Tibial artery (tissue), 4 donors: ENCODE measurements around the gene DNMT3A.

ENCODE experiments used
- DNase-seq, 2 donors: peaks; one replicate each; pipeline ENCODE4 v3.0.0-alpha.2; 2019
- H3K27ac ChIP-seq, 2 donors: fragments of 200-600 bp; sonication (generic) in 1 of 2; 1 replicate in 1 of 2; 2 replicates in 1 of 2; pipeline ENCODE4 v1.5.1; 2018 to 2019; ENCODE audit warnings: mild to moderate bottlenecking in 1 of 2
- H3K27me3 ChIP-seq, 2 donors: fragments of 200-600 bp; sonication (generic) in 1 of 2; one replicate each; pipeline versions ENCODE4 v1.5.1 to v1.6.0; 2016 to 2019
- H3K36me3 ChIP-seq, 3 donors: fragments of 200-600 bp; sonication (generic) in 2 of 3; one replicate each; pipeline ENCODE4 v1.5.1; 2016 to 2019; ENCODE audit warnings: mild to moderate bottlenecking in 2 of 3
- H3K4me1 ChIP-seq, 4 donors: fragments of 200-600 bp; sonication (generic) in 2 of 4; 1 replicate in 3 of 4; 2 replicates in 1 of 4; pipeline ENCODE4 v1.5.1; 2016 to 2019
- H3K4me3 ChIP-seq, 2 donors: fragments of 200-600 bp; sonication (generic) in 1 of 2; 1 replicate in 1 of 2; 2 replicates in 1 of 2; pipeline ENCODE4 v1.5.1; 2018 to 2019; ENCODE audit warnings: mild to moderate bottlenecking in 2 of 2
- H3K9me3 ChIP-seq, 3 donors: fragments of 200-600 bp; sonication (generic) in 1 of 3; one replicate each; pipeline ENCODE4 v1.5.1; 2016 to 2019
- CTCF ChIP-seq, 2 experiments: fragments of 200-600 bp in 1 of 2; fragments of 450-650 bp in 1 of 2; IDR thresholded peaks; one replicate each; pipeline ENCODE4 v1.5.1; 2017 to 2019; ENCODE audit warnings: antibody characterized with exemption in 2 of 2, mild to moderate bottlenecking in 1 of 2, moderate library complexity in 1 of 2
- intact Hi-C: fragments of 100-400 bp; cut with DNase I; formaldehyde crosslinking; loops from one replicate; pipeline ENCODE4 v1.15.0; 2023; ENCODE audit warnings: low total_unique reads

DNMT3A gene

GRCh38 chr2:25338401-25338800 is 3.3 kb downstream of the DNMT3A start:
- intact Hi-C loops, result no loop called here
- Histone ChIP-seq H3K36me3 (no peaks in the 10 kb centered on the region), H3K4me3 (no peak overlapping the region), H3K27ac (peak overlapping the region in 1 of 2 donors; percentile 76), H3K27me3 (no peaks in the 10 kb centered on the region), H3K9me3 (no peaks in the 10 kb centered on the region), H3K4me1 (peaks cover 0 to 51% (median 33%) of the 10 kb centered on the region in 4 donors)
- DNase-seq, result peak in 1 of 2 donors; percentile 60
- TF ChIP-seq CTCF (IDR thresholded peaks at IDR 0.05), result no peak

DNA sequence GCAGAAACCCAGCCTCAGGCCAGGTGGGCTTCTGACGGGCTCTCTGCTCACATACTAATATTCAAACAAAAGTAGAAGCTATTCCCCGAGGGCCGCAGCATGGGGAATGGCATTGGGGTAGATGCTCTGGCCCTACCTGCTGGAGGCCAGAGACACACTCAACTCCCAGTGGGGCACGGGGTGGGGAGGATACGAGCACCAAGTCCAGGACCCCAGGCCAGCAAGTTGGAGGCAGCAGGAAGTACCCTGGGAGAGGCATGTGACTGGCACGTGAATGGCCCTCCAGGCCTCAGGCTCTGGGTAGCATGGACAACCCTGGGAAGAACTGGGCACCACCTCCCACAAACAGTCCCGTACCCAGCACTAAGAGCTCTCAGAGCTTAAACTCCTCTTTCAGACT is 3.8 kb downstream of the DNMT3A start:
- peaks cover 0 to 52% (median 35%) of the 10 kb centered on the region in 4 donors for H3K4me1 ChIP-seq
- no peak overlapping the region for H3K4me3 ChIP-seq
- no peak for TF ChIP-seq CTCF (IDR thresholded peaks at IDR 0.05)
- intact Hi-C loops, result no loop called here
- no peak overlapping the region for H3K27ac ChIP-seq
- no peaks in the 10 kb centered on the region for H3K36me3 ChIP-seq
- H3K27me3 ChIP-seq, result no peaks in the 10 kb centered on the region
- DNase-seq, result no peak
- no peaks in the 10 kb centered on the region for H3K9me3 ChIP-seq

GRCh38 chr2:25337276-25337675 is 4.4 kb downstream of the DNMT3A start:
- no peak for TF ChIP-seq CTCF (IDR thresholded peaks at IDR 0.05)
- intact Hi-C loops, result no loop called here

GRCh38 chr2:25336383-25336841 is 5.3 kb downstream of the DNMT3A start:
- Histone ChIP-seq H3K36me3 (no peaks in the 10 kb centered on the region), H3K4me3 (no peak overlapping the region), H3K27ac (no peak overlapping the region), H3K9me3 (no peaks in the 10 kb centered on the region), H3K27me3 (no peaks in the 10 kb centered on the region), H3K4me1 (peaks cover 0 to 58% (median 38%) of the 10 kb centered on the region in 4 donors)
- TF ChIP-seq CTCF (IDR thresholded peaks at IDR 0.05), result no peak
- no peak for DNase-seq
- intact Hi-C loops, result no loop called here

More at GRCh38 chr2:25337276-25337675, 4.4 kb downstream of the DNMT3A start:
- no peak overlapping the region for H3K27ac ChIP-seq
- H3K27me3 ChIP-seq, result no peaks in the 10 kb centered on the region
- DNase-seq, result no peak
- no peaks in the 10 kb centered on the region for H3K36me3 ChIP-seq
- H3K4me1 ChIP-seq, result peaks cover 0 to 57% (median 35%) of the 10 kb centered on the region in 4 donors
- no peaks in the 10 kb centered on the region for H3K9me3 ChIP-seq
- no peak overlapping the region for H3K4me3 ChIP-seq

DNA sequence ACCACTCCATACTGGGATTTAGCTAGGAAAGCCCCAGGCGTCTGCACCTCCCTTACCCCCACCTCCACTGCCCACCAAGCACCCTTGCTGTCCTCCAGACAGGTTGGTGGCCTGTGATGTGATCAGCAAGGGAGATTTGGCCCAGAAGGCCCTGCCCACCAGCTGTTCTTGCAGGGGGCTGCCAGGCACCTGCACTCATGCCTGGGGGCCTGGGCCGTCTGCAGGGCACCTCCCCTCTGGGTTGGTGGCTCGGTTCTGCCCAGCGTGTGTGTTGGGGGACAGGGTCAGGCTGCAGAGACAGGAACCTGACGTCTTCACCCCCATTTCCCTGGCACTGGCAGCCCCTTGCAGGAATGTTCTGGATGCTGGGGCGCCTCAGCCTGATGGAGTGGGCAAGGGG is 5.8 kb downstream of the DNMT3A start:
- no peaks in the 10 kb centered on the region for H3K27me3 ChIP-seq
- H3K36me3 ChIP-seq, result no peaks in the 10 kb centered on the region
- intact Hi-C loops, result no loop called here
- DNase-seq, result no peak
- H3K4me3 ChIP-seq, result no peak overlapping the region
- H3K9me3 ChIP-seq, result no peaks in the 10 kb centered on the region
- no peak overlapping the region for H3K27ac ChIP-seq
- peaks cover 0 to 59% (median 38%) of the 10 kb centered on the region in 4 donors for H3K4me1 ChIP-seq
- no peak for TF ChIP-seq CTCF (IDR thresholded peaks at IDR 0.05)

- no peak for DNase-seq
- Histone ChIP-seq H3K9me3 (no peaks in the 10 kb centered on the region), H3K36me3 (no peaks in the 10 kb centered on the region), H3K4me1 (peaks cover 0 to 63% (median 36%) of the 10 kb centered on the region in 4 donors), H3K4me3 (no peak overlapping the region), H3K27ac (no peak overlapping the region), H3K27me3 (no peaks in the 10 kb centered on the region)
- intact Hi-C loops, result no loop called here
- no peak for TF ChIP-seq CTCF (IDR thresholded peaks at IDR 0.05)
Measured at GRCh38 chr2:25335204-25335603, 6.5 kb downstream of the DNMT3A start.
